Loucy (cell line): Measurements from ENCODE around the gene NTN5.
"Not testable (repeated sequence)": the region's sequence is repeated elsewhere in the genome, so short reads cannot be mapped to it uniquely, and the experiment has no call there.

ENCODE experiments used
- H2AFZ ChIP-seq: fragments of 200-600 bp; sonication (generic); 2 replicates; pipeline ENCODE4 v1.6.0; 2016; ENCODE audit warnings: antibody characterized with exemption, mild to moderate bottlenecking, low read length, moderate library complexity
- H3F3A ChIP-seq: fragments of 200-600 bp; 2 replicates; pipeline ENCODE4 v1.6.0; 2016; ENCODE audit warnings: antibody characterized with exemption, low read depth, mild to moderate bottlenecking
- H3K27me3 ChIP-seq: fragments of 200-600 bp; sonication (generic); 2 replicates; pipeline ENCODE4 v1.6.1; 2014; ENCODE audit warnings: low read length, mild to moderate bottlenecking; ENCODE audit not compliant: insufficient read depth, poor library complexity, severe bottlenecking
- H3K36me3 ChIP-seq: fragments of 200-600 bp; sonication (generic); 2 replicates; pipeline ENCODE4 v1.6.1; 2016; ENCODE audit warnings: low read length; ENCODE audit not compliant: insufficient read depth
- H3K4me1 ChIP-seq: fragments of 200-600 bp; sonication (generic); 2 replicates; pipeline ENCODE4 v1.5.1; 2014; ENCODE audit warnings: low read length, mild to moderate bottlenecking; ENCODE audit not compliant: insufficient read depth, poor library complexity, severe bottlenecking
- H3K4me2 ChIP-seq: fragments of 200-600 bp; sonication (generic); 2 replicates; pipeline ENCODE4 v1.6.0; 2014; ENCODE audit warnings: antibody characterized with exemption, low read length, low read depth, mild to moderate bottlenecking; ENCODE audit not compliant: poor library complexity, severe bottlenecking
- H3K4me3 ChIP-seq: fragments of 200-600 bp; sonication (generic); 2 replicates; pipeline ENCODE4 v1.5.1; 2014; ENCODE audit warnings: low read length, mild to moderate bottlenecking, mixed read lengths; ENCODE audit not compliant: poor library complexity, severe bottlenecking
- H3K79me2 ChIP-seq: fragments of 200-600 bp; sonication (generic); 2 replicates; pipeline ENCODE4 v1.6.1; 2014; ENCODE audit warnings: low read length; ENCODE audit not compliant: insufficient read depth
- H3K9ac ChIP-seq: fragments of 200-600 bp; sonication (generic); 2 replicates; pipeline ENCODE4 v1.6.0; 2014; ENCODE audit warnings: mild to moderate bottlenecking, low read depth, low read length, moderate library complexity; ENCODE audit not compliant: poor library complexity, severe bottlenecking
- H3K9me2 ChIP-seq: fragments of 200-600 bp; sonication (generic); replicated peaks from 2 replicates; pipeline ENCODE4 v1.6.1; 2016; ENCODE audit warnings: low read depth, low read length, mixed read lengths
- H3K9me3 ChIP-seq: fragments of 200-600 bp; sonication (generic); 2 replicates; pipeline ENCODE4 v1.6.1; 2014; ENCODE audit warnings: mild to moderate bottlenecking, antibody characterized with exemption, low read length, low read depth; ENCODE audit not compliant: insufficient read depth
- H4K20me1 ChIP-seq: fragments of 200-600 bp; sonication (generic); 2 replicates; pipeline ENCODE4 v1.6.0; 2014; ENCODE audit warnings: antibody characterized with exemption, low read length, mild to moderate bottlenecking; ENCODE audit not compliant: insufficient read depth, poor library complexity, severe bottlenecking
- CTCF ChIP-seq: fragments of 200-600 bp; sonication (generic); conservative IDR thresholded peaks from 2 replicates; pipeline ENCODE4 v1.5.1; 2014; ENCODE audit warnings: mild to moderate bottlenecking, antibody characterized with exemption, low read length
- EZH2phosphoT487 ChIP-seq: fragments of 200-600 bp; IDR thresholded peaks from 2 replicates; pipeline ENCODE4 v1.6.1; 2018; ENCODE audit warnings: antibody characterized with exemption, mild to moderate bottlenecking, moderate library complexity, borderline replicate concordance

Gene NTN5

GRCh38 chr19:48632692-48633147 lies 40.1 kb downstream of the NTN5 start:
- Histone ChIP-seq H3K9me2 (no peaks in the 10 kb centered on the region), H2AFZ (no peak overlapping the region), H3K27me3 (no peaks in the 10 kb centered on the region), H4K20me1 (peaks cover 4% of the 10 kb centered on the region), H3F3A (peaks cover 3% of the 10 kb centered on the region), H3K36me3 (peaks cover 12% of the 10 kb centered on the region; the same call in 1 of the 2 replicates), H3K4me2 (peak overlapping the region; percentile 99), H3K4me1 (peaks cover 33% of the 10 kb centered on the region), H3K9ac (peak overlapping the region; percentile 97), H3K9me3 (no peaks in the 10 kb centered on the region), H3K4me3 (peak overlapping the region; percentile 93), H3K79me2 (peaks cover 38% of the 10 kb centered on the region)
- TF ChIP-seq EZH2phosphoT487, result no peak
- TF ChIP-seq CTCF, result no peak

GRCh38 chr19:48632286-48632685 lies 40.5 kb downstream of the NTN5 start:
- Histone ChIP-seq H3K4me2 (peak overlapping the region; percentile 99), H3K9ac (peak overlapping the region; percentile 97), H3K4me3 (peak overlapping the region; percentile 93), H3K36me3 (peaks cover 12% of the 10 kb centered on the region; the same call in 1 of the 2 replicates), H3K79me2 (peaks cover 38% of the 10 kb centered on the region), H3K4me1 (peaks cover 33% of the 10 kb centered on the region)
- not testable (repeated sequence) for H3K9me3 ChIP-seq, H3K27me3 ChIP-seq, H2AFZ ChIP-seq, H3K9me2 ChIP-seq, H3F3A ChIP-seq, H4K20me1 ChIP-seq

- Histone ChIP-seq H3K4me2 (no peak overlapping the region), H3F3A (no peaks in the 10 kb centered on the region), H4K20me1 (peaks cover 4% of the 10 kb centered on the region), H2AFZ (no peak overlapping the region), H3K9me2 (no peaks in the 10 kb centered on the region), H3K4me1 (peaks cover 27% of the 10 kb centered on the region), H3K79me2 (peaks cover 34% of the 10 kb centered on the region), H3K9me3 (no peaks in the 10 kb centered on the region), H3K9ac (no peak overlapping the region), H3K27me3 (no peaks in the 10 kb centered on the region), H3K4me3 (no peak overlapping the region), H3K36me3 (peaks cover 12% of the 10 kb centered on the region; the same call in 1 of the 2 replicates)
- TF ChIP-seq CTCF (no peak), EZH2phosphoT487 (no peak)
These were observed 41.6 kb downstream of the NTN5 start for GRCh38 chr19:48631225-48631624.

GRCh38 chr19:48630296-48631063 lies 42.3 kb downstream of the NTN5 start:
- no peak overlapping the region for H3K4me3 ChIP-seq
- H2AFZ ChIP-seq, result no peak overlapping the region
- H3F3A ChIP-seq, result no peaks in the 10 kb centered on the region
- H4K20me1 ChIP-seq, result peaks cover 4% of the 10 kb centered on the region
- TF ChIP-seq CTCF (no peak), EZH2phosphoT487 (no peak)
- H3K9ac ChIP-seq, result no peak overlapping the region
- no peaks in the 10 kb centered on the region for H3K9me3 ChIP-seq
- no peaks in the 10 kb centered on the region for H3K27me3 ChIP-seq
- peaks cover 12% of the 10 kb centered on the region; the same call in 1 of the 2 replicates for H3K36me3 ChIP-seq
- no peak overlapping the region for H3K4me2 ChIP-seq
- H3K4me1 ChIP-seq, result peaks cover 27% of the 10 kb centered on the region
- no peaks in the 10 kb centered on the region for H3K9me2 ChIP-seq
- peaks cover 27% of the 10 kb centered on the region for H3K79me2 ChIP-seq
